ENCODE data around the gene PGAP1. TPM values are rescaled to one million over a fixed set of nuclear protein-coding genes. Genes with fewer than 3 reads are reported as not detected.

Gene PGAP1
- total and polyA plus RNA-seq, 2 of the 8 experiments (the other 6 are each of a cell fraction or from before 2014, with no cell fraction given), result 8.3 to 24.1 TPM

DNA sequence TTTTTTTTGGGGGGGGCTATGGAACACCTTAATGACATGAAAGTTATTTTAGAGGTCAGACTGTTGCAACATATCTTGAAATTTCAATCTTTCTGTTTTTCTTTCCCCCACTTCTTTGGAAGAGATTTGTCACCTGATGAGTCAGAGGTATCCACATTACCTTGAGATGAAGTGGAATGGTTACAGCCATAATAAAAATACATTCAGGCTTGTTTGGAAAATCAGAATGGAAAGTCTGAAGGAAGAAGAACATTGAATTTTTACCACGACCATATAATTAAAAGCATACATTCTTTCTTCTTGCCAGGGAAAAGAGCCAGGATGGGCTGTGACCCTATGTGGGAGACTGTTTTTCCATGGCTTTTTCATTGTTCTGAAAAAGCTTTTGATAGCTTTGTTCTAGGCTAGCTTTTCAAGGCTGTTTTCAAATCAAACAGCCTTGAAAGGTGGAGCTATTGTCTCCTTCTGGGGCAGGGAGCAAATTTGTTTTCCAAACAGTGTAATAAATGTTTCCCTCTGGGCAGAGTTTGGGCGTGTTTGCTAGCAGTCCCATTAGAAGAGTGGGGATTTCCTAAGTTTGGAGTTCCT lies 124.7 kb downstream of the PGAP1 start:
- no peak overlapping the region for H3K4ac ChIP-seq (replicated peaks; ENCODE audit: insufficient read length, low read depth, low read length)
- FAIRE-seq (no peak), DNase-seq (ENCODE audit: low read depth in 1 of 2, low spot score in 2 of 2) (no peak)
- no peak overlapping the region for H4K91ac ChIP-seq (replicated peaks; ENCODE audit: insufficient read length, low read length)
- H3K56ac ChIP-seq (replicated peaks; ENCODE audit: insufficient read length, low read depth, low read length), result no peak overlapping the region
- POLR2A ChIA-PET (ENCODE audit: partially characterized antibody), result interaction anchor here (0.8 kb wide), 1 partner anchor 125 kb away, joined by 3 read pairs; no protein-coding TSS in a partner anchor
- H3K18ac ChIP-seq (ENCODE audit: extremely low read depth, low read length), result no peak overlapping the region
- H3K27ac ChIP-seq (ENCODE audit: low read depth, low read length), result no peak overlapping the region
- no peaks in the 10 kb centered on the region for H3K9me3 ChIP-seq (ENCODE audit: insufficient read depth in 2 of 2, low read depth in 1 of 2, low read length in 1 of 2)
- no peak overlapping the region for H2BK15ac ChIP-seq (ENCODE audit: low read length)
- CTCF ChIA-PET (ENCODE audit: partially characterized antibody), result no interaction called here
- H4K20me1 ChIP-seq (replicated peaks in 1 of 2; ENCODE audit: control insufficient read depth in 1 of 2, insufficient read depth in 2 of 2, low read length in 2 of 2), result no peaks in the 10 kb centered on the region
- WGBS, 2 experiments (ENCODE audit: extremely low coverage in 1 of 2, insufficient coverage in 1 of 2, insufficient read length in 1 of 2, insufficient replicate concordance in 2 of 2, low coverage in 1 of 2, low lambda C conversion rate in 2 of 2, missing lambda C conversion rate in 1 of 2), result 88% methylated on average over 2 of the region's 2 CpGs; no CpG with 5 or more reads in 1 of the 2 experiments
- H3K79me1 ChIP-seq (ENCODE audit: low read depth, low read length), result no peaks in the 10 kb centered on the region
- H3K79me2 ChIP-seq (ENCODE audit: control insufficient read depth in 1 of 2, insufficient read depth in 2 of 2, low read length in 2 of 2), result peaks cover 0 to 5% of the 10 kb centered on the region in 2 experiments; a peak in 2 of 4 replicates
- H3K4me1 ChIP-seq (replicated peaks in 1 of 4; ENCODE audit: control insufficient read depth in 3 of 4, insufficient read depth in 4 of 4, low read length in 3 of 4), result no peaks in the 10 kb centered on the region
- no peak overlapping the region for H3K4me3 ChIP-seq (ENCODE audit: extremely low read depth in 1 of 4, insufficient read depth in 2 of 4, low read depth in 3 of 4, low read length in 4 of 4)
- H2BK120ac ChIP-seq (replicated peaks; ENCODE audit: low read depth, low read length), result no peak overlapping the region
- H4K8ac ChIP-seq (ENCODE audit: extremely low read depth, insufficient read depth, low read length), result no peak overlapping the region
- H3K14ac ChIP-seq (ENCODE audit: insufficient read length), result no peak overlapping the region
- no peak overlapping the region for H2AK5ac ChIP-seq (ENCODE audit: low read depth, low read length)
- no peak overlapping the region for H2BK20ac ChIP-seq (ENCODE audit: low read length)
- H2AFZ ChIP-seq (ENCODE audit: low read length), result no peak overlapping the region
- H4K5ac ChIP-seq (ENCODE audit: insufficient read length, low read depth, low read length), result no peak overlapping the region
- H3K36me3 ChIP-seq (ENCODE audit: control insufficient read depth in 2 of 4, insufficient read depth in 4 of 4, low read length in 3 of 4), result peaks cover 0 to 9% (median 2%) of the 10 kb centered on the region in 4 experiments; a peak in 5 of 8 replicates
- no peak overlapping the region for H3K23ac ChIP-seq (ENCODE audit: insufficient read length)
- no peak overlapping the region for H3K9ac ChIP-seq (replicated peaks in 1 of 4; ENCODE audit: extremely low read depth in 1 of 4, low read depth in 3 of 4, low read length in 3 of 4)
- peaks cover 4% of the 10 kb centered on the region; the same call in 1 of the 2 replicates for H3K23me2 ChIP-seq (ENCODE audit: low read depth, low read length)
- H3K27me3 ChIP-seq (replicated peaks in 1 of 4; ENCODE audit: control insufficient read depth in 3 of 4, extremely low read depth in 1 of 4, insufficient read depth in 3 of 4, low read length in 3 of 4), result peaks cover 0 to 2% (median 0%) of the 10 kb centered on the region in 4 experiments; a peak in 1 of 7 replicates
- no peak overlapping the region for H2BK12ac ChIP-seq (ENCODE audit: low read depth, low read length)
- no peak overlapping the region for H2BK5ac ChIP-seq (ENCODE audit: low read depth, low read length)
- H3K4me2 ChIP-seq (ENCODE audit: insufficient read depth in 1 of 2, low read depth in 2 of 2, low read length in 2 of 2), result no peak overlapping the region
- TF ChIP-seq HDAC6 (IDR thresholded peaks at IDR 0.05; ENCODE audit: low read depth, low read length), result no peak
- no peak for TF ChIP-seq EP300 (IDR thresholded peaks at IDR 0.05; ENCODE audit: borderline replicate concordance in 1 of 2, low read depth in 2 of 2, low read length in 2 of 2)
- no peak for TF ChIP-seq KDM5A (IDR thresholded peaks at IDR 0.05; ENCODE audit: low read length)
- no peak for TF ChIP-seq CBX5 (IDR thresholded peaks at IDR 0.05; ENCODE audit: low read depth, low read length)
- no peak for TF ChIP-seq SIN3A (conservative IDR thresholded peaks at IDR 0.05 in 1 of 2, IDR thresholded peaks at IDR 0.05 in 1 of 2; ENCODE audit: low read depth in 1 of 2, low read length in 2 of 2)
- no peak for TF ChIP-seq BCL11A (IDR thresholded peaks at IDR 0.05; ENCODE audit: low read depth in 2 of 2, low read length in 2 of 2)
- TF ChIP-seq, protein P1, sequence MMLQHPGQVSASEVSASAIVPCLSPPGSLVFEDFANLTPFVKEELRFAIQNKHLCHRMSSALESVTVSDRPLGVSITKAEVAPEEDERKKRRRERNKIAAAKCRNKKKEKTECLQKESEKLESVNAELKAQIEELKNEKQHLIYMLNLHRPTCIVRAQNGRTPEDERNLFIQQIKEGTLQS (IDR thresholded peaks at IDR 0.05; ENCODE audit: insufficient read depth, low read depth, low read length), result no peak

Data from H1 (cell line).